ENCODE results near the gene METRNL. TPM values are rescaled to one million over a fixed set of nuclear protein-coding genes. Genes with fewer than 3 reads are reported as not detected.

METRNL gene
- total and polyA plus RNA-seq, 2 experiments from 2014 or later = 30.0 to 44.1 TPM

DNA sequence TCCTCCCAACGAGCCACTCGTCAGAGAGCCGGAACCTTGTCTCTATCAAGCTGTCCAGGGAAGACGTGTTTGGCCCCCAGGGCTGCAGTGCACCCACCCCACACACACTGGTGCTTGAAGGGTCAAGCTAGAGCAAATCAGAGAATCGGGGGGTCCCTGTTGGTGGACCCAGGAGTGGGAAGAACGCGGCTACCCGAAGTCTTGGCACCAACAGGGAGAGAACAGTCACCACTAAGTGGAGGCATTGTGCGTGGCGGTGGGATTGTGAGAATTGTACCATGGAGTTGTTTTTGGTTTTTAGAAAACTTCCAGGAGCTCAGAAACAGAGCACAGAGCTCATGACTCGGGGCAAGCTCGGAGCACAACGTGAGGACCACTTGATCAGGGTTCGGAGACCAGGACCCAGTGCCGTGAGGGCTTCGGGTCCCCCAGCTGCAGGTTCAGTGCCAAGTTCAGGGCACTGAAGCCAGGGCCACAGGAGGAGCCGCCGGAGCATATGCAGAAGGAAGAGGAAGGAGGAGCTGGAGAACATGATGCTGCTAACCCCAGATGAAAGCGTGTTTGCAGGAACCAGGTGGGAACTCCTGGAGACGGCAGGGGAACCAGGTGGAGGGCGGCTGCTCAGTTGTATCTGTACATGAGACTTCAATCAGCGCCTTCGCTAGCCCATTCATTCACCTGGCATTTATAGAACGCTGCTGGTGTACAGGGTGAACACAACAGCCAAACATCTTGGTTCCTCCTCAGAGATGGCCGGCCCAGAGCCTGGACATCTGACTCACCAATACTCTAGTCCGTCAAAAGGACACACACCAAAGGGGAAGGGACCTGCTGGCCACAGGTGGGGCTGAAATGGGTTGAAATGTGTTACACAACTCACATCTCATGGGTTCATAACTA lies 42.8 kb downstream of the METRNL start:
- peaks cover 54% of the 10 kb centered on the region for H3K27me3 ChIP-seq
- no peaks in the 10 kb centered on the region for H3K36me3 ChIP-seq
- no peak for DNase-seq (ENCODE audit: low read depth in 1 of 2, low spot score in 1 of 2)
- no peak overlapping the region for H3K27ac ChIP-seq
- TF ChIP-seq, protein P1, sequence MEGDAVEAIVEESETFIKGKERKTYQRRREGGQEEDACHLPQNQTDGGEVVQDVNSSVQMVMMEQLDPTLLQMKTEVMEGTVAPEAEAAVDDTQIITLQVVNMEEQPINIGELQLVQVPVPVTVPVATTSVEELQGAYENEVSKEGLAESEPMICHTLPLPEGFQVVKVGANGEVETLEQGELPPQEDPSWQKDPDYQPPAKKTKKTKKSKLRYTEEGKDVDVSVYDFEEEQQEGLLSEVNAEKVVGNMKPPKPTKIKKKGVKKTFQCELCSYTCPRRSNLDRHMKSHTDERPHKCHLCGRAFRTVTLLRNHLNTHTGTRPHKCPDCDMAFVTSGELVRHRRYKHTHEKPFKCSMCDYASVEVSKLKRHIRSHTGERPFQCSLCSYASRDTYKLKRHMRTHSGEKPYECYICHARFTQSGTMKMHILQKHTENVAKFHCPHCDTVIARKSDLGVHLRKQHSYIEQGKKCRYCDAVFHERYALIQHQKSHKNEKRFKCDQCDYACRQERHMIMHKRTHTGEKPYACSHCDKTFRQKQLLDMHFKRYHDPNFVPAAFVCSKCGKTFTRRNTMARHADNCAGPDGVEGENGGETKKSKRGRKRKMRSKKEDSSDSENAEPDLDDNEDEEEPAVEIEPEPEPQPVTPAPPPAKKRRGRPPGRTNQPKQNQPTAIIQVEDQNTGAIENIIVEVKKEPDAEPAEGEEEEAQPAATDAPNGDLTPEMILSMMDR (IDR thresholded peaks at IDR 0.05; ENCODE audit: low read depth, low read length) = no peak
- no peaks in the 10 kb centered on the region for H3K9me3 ChIP-seq (ENCODE audit: low read depth)
- no peaks in the 10 kb centered on the region for H3K4me1 ChIP-seq (ENCODE audit: low read depth)
- no peak overlapping the region for H3K4me3 ChIP-seq

DNA sequence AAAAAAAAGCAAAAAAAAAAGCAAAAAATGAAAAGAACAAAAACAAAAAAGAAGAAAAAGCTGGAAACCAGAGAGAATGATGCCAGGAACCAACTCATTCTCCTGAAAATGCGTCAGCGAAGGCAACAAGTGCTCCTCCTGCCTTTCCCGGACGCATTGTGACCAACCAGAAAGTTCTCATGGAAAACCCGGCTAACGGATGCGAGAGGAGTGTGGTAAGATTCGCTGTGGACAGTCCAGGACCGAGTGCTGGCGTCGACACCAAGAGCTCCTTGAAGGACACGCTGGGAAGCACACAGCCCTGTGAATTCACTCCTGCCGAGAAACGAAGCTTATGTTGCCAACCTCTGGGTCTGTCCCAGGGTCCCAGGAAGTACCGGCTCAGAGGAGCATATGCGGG lies 43.4 kb downstream of the METRNL start:
- no peak for DNase-seq (ENCODE audit: low read depth in 1 of 2, low spot score in 1 of 2)
- no peak overlapping the region for H3K4me3 ChIP-seq
- no peaks in the 10 kb centered on the region for H3K9me3 ChIP-seq (ENCODE audit: low read depth)
- H3K27me3 ChIP-seq = peaks cover 54% of the 10 kb centered on the region
- TF ChIP-seq, protein P1 (IDR thresholded peaks at IDR 0.05; ENCODE audit: low read depth, low read length) = no peak
- no peak overlapping the region for H3K27ac ChIP-seq
- H3K4me1 ChIP-seq (ENCODE audit: low read depth) = no peaks in the 10 kb centered on the region
- H3K36me3 ChIP-seq = no peaks in the 10 kb centered on the region

DNA sequence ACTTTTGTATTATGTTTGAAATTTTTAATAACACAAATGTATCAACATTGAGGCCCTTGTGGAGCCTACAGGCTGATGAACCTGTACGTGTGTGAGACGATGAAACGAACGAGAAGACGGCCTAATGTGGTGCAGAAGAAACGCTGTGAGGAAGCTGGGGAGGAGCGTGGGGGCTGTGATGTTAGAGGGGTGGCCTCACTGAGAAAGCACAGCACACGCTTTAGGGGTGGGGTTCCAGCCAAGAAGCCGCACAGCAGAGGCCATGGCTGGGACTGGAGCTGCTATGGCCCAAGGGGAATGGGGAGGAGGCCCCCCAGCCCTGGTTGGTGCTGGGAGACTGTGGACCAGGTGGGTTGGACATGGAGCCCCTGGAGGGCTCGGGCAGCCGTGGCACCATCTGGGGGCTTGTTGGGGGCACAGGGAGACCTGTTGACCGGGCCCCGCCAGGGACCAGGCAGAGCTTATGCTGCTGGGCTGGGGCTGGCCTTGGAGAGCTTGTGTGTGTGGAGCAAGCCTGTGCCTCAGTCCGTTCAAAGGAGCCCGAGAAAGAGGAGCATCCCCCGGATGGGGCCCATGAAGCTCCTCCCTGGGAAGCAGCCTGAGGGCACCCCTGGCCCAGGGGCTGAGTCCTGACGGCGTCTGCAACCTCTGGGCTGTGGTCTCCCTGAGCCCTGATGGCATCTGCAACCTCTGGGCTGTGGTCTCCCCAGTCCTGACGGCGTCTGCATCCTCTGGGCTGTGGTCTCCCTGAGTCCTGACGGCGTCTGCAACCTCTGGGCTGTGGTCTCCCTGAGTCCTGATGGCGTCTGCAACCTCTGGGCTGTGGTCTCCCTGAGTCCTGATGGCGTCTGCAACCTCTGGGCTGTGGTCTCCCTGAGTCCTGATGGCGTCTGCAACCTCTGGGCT lies 44.7 kb downstream of the METRNL start:
- no peaks in the 10 kb centered on the region for H3K9me3 ChIP-seq (ENCODE audit: low read depth)

DNA sequence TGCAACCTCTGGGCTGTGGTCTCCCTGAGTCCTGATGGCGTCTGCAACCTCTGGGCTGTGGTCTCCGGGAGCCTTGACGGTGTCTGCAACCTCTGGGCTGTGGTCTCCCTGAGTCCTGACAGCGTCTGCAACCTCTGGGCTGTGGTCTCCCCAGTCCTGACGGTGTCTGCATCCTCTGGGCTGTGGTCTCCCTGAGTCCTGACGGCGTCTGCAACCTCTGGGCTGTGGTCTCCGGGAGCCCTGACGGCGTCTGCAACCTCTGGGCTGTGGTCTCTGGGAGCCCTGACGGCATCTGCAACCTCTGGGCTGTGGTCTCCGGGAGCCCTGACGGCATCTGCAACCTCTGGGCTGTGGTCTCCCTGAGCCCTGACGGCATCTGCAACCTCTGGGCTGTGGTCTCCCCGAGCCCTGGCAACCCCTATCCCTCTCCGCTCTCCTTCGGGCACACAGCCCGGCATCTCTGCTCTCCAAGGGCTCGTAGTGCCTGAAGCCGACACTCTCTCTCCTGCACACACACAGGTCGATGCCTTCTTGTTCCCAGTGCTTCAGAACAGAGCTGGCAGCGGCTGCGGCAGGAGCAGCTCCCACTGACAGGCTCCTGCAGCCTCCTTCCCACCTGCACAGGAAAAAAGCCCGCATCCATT lies 45.6 kb downstream of the METRNL start:
- no peak overlapping the region for H3K27ac ChIP-seq
- no peak for DNase-seq (ENCODE audit: low read depth in 1 of 2, low spot score in 1 of 2)
- no peaks in the 10 kb centered on the region for H3K4me1 ChIP-seq (ENCODE audit: low read depth)
- TF ChIP-seq, protein P1 (IDR thresholded peaks at IDR 0.05; ENCODE audit: low read depth, low read length) = no peak
- peaks cover 41% of the 10 kb centered on the region for H3K27me3 ChIP-seq
- H3K4me3 ChIP-seq = no peak overlapping the region
- no peaks in the 10 kb centered on the region for H3K9me3 ChIP-seq (ENCODE audit: low read depth)
- no peaks in the 10 kb centered on the region for H3K36me3 ChIP-seq

More for the DNA sequence above, 44.7 kb downstream of the METRNL start:
- no peaks in the 10 kb centered on the region for H3K36me3 ChIP-seq
- DNase-seq (ENCODE audit: low read depth in 1 of 2, low spot score in 1 of 2) = no peak
- H3K4me3 ChIP-seq = no peak overlapping the region
- no peaks in the 10 kb centered on the region for H3K4me1 ChIP-seq (ENCODE audit: low read depth)
- H3K27me3 ChIP-seq = peaks cover 43% of the 10 kb centered on the region
- TF ChIP-seq, protein P1 (IDR thresholded peaks at IDR 0.05; ENCODE audit: low read depth, low read length) = no peak
- no peak overlapping the region for H3K27ac ChIP-seq

Measured in cardiac muscle cell (in vitro differentiated cells and primary cell).